HG02588 (cell line): ENCODE results near the gene FAM222A.

ENCODE experiments used
- ATAC-seq: cut with Tn5 transposase; IDR thresholded peaks from one replicate; pipeline ENCODE4 v1.9.1; 2021; ENCODE audit warnings: mild to moderate bottlenecking, moderate library complexity; ENCODE audit not compliant: unreplicated experiment

FAM222A gene

GRCh38 chr12:109817627-109818231 lies 104.1 kb downstream of the FAM222A start:
- no peak for ATAC-seq

GRCh38 chr12:109818253-109818652 lies 104.6 kb downstream of the FAM222A start:
- no peak for ATAC-seq

- ATAC-seq, result no peak
Observed at GRCh38 chr12:109818905-109819500, 105.4 kb downstream of the FAM222A start.
